MM.1S (cell line): ENCODE measurements around the gene ATRN.
"Not testable (repeated sequence)": the region's sequence is repeated elsewhere in the genome, so short reads cannot be mapped to it uniquely, and the experiment has no call there.

ENCODE experiments used
- DNase-seq: peaks from one replicate; pipeline ENCODE4 v3.0.0-alpha.2; 2015
- H2AFZ ChIP-seq: fragments of 300-600 bp; sonication (generic); 2 replicates; pipeline ENCODE4 v1.6.0; 2016; ENCODE audit warnings: antibody characterized with exemption, low read length
- H3F3A ChIP-seq: fragments of 300-600 bp; sonication (generic); 2 replicates; pipeline ENCODE4 v1.6.1; 2016; ENCODE audit warnings: mild to moderate bottlenecking, antibody characterized with exemption, low read length, moderate library complexity, mixed read lengths; ENCODE audit not compliant: insufficient read depth
- H3K27ac ChIP-seq: fragments of 300-600 bp; sonication (generic); 2 replicates; pipeline ENCODE4 v1.5.1; 2016; ENCODE audit warnings: mild to moderate bottlenecking, low read length
- H3K27me3 ChIP-seq: fragments of 300-600 bp; sonication (generic); replicated peaks from 2 replicates; pipeline ENCODE4 v1.6.0; 2016; ENCODE audit warnings: low read length; ENCODE audit not compliant: insufficient read depth
- H3K36me3 ChIP-seq: fragments of 300-600 bp; sonication (generic); replicated peaks from 2 replicates; pipeline ENCODE4 v1.6.1; 2016; ENCODE audit warnings: mild to moderate bottlenecking, low read length, mixed read lengths; ENCODE audit not compliant: insufficient read depth
- H3K4me1 ChIP-seq: fragments of 300-600 bp; sonication (generic); 2 replicates; pipeline ENCODE4 v1.6.1; 2016; ENCODE audit warnings: low read length, mixed read lengths
- H3K4me2 ChIP-seq: fragments of 300-600 bp; sonication (generic); 2 replicates; pipeline ENCODE4 v1.6.0; 2016; ENCODE audit warnings: low read depth, low read length
- H3K4me3 ChIP-seq: fragments of 300-600 bp; sonication (generic); 2 replicates; pipeline ENCODE4 v1.5.1; 2016; ENCODE audit warnings: low read length, mixed read lengths
- H3K79me2 ChIP-seq: fragments of 300-600 bp; sonication (generic); 2 replicates; pipeline ENCODE4 v1.6.1; 2016; ENCODE audit warnings: mixed run types, low read length, mixed read lengths
- H3K9ac ChIP-seq: fragments of 300-600 bp; sonication (generic); 2 replicates; pipeline ENCODE4 v1.6.1; 2016; ENCODE audit warnings: low read length, mixed read lengths
- H3K9me2 ChIP-seq: fragments of 300-600 bp; sonication (generic); replicated peaks from 2 replicates; pipeline ENCODE4 v1.6.1; 2016; ENCODE audit warnings: mild to moderate bottlenecking, low read length, mixed read lengths; ENCODE audit not compliant: insufficient read depth
- H3K9me3 ChIP-seq: fragments of 300-600 bp; sonication (generic); replicated peaks from 2 replicates; pipeline ENCODE4 v1.6.1; 2016; ENCODE audit warnings: mild to moderate bottlenecking, low read length, mixed read lengths; ENCODE audit not compliant: insufficient read depth
- H4K20me1 ChIP-seq: fragments of 300-600 bp; sonication (generic); 2 replicates; pipeline ENCODE4 v1.6.1; 2016; ENCODE audit warnings: mild to moderate bottlenecking, low read length, moderate library complexity, mixed read lengths; ENCODE audit not compliant: insufficient read depth
- EZH2 ChIP-seq: fragments of 300-600 bp; sonication (generic); optimal IDR thresholded peaks from 2 replicates; pipeline ENCODE3; 2017; ENCODE audit warnings: low read depth, mild to moderate bottlenecking, antibody characterized with exemption, low read length, mixed read lengths
- EZH2phosphoT487 ChIP-seq: fragments of 300-600 bp; sonication (generic); IDR thresholded peaks from 2 replicates; pipeline ENCODE4 v1.6.1; 2018; ENCODE audit warnings: antibody characterized with exemption, low read length
- TF ChIP-seq, protein P1 (sequence below): fragments of 300-600 bp; sonication (generic); IDR thresholded peaks from 2 replicates; pipeline ENCODE4 v1.5.1; 2016; ENCODE audit warnings: antibody characterized with exemption, low read length, mixed read lengths

The ATRN gene

DNA sequence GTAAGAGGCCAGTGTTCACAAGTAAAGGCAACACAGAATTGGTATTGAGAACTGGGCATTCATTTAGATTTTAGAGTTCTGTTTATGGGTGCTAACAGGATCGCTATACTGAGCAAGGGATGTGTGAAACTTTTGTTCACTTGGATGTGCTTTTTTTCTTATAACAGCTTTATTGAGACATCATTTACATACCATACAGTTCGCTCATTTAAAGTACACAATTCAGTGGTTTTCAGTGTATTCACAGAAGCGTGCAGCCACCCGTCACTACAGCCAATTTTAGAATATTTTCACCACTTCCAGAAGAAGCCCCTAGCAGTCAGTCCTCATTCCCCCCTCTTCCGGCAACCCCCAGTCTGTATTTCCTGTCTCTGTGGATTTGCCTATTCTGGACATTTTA, 143.6 kb downstream of the ATRN start:
- no peaks in the 10 kb centered on the region for H3K9me3 ChIP-seq
- H3K79me2 ChIP-seq = no peaks in the 10 kb centered on the region
- H3K9ac ChIP-seq = no peak overlapping the region
- H2AFZ ChIP-seq = no peak overlapping the region
- H3K4me2 ChIP-seq = no peak overlapping the region
- H3K36me3 ChIP-seq = no peaks in the 10 kb centered on the region
- no peaks in the 10 kb centered on the region for H3K4me1 ChIP-seq
- H3K4me3 ChIP-seq = no peak overlapping the region
- no peak overlapping the region for H3K27ac ChIP-seq
- H3K9me2 ChIP-seq = no peaks in the 10 kb centered on the region
- no peaks in the 10 kb centered on the region for H3F3A ChIP-seq
- no peaks in the 10 kb centered on the region for H4K20me1 ChIP-seq
- no peak for DNase-seq
- TF ChIP-seq EZH2 (no peak), EZH2phosphoT487 (no peak)
- TF ChIP-seq, protein P1, sequence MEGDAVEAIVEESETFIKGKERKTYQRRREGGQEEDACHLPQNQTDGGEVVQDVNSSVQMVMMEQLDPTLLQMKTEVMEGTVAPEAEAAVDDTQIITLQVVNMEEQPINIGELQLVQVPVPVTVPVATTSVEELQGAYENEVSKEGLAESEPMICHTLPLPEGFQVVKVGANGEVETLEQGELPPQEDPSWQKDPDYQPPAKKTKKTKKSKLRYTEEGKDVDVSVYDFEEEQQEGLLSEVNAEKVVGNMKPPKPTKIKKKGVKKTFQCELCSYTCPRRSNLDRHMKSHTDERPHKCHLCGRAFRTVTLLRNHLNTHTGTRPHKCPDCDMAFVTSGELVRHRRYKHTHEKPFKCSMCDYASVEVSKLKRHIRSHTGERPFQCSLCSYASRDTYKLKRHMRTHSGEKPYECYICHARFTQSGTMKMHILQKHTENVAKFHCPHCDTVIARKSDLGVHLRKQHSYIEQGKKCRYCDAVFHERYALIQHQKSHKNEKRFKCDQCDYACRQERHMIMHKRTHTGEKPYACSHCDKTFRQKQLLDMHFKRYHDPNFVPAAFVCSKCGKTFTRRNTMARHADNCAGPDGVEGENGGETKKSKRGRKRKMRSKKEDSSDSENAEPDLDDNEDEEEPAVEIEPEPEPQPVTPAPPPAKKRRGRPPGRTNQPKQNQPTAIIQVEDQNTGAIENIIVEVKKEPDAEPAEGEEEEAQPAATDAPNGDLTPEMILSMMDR = no peak
- no peaks in the 10 kb centered on the region for H3K27me3 ChIP-seq

DNA sequence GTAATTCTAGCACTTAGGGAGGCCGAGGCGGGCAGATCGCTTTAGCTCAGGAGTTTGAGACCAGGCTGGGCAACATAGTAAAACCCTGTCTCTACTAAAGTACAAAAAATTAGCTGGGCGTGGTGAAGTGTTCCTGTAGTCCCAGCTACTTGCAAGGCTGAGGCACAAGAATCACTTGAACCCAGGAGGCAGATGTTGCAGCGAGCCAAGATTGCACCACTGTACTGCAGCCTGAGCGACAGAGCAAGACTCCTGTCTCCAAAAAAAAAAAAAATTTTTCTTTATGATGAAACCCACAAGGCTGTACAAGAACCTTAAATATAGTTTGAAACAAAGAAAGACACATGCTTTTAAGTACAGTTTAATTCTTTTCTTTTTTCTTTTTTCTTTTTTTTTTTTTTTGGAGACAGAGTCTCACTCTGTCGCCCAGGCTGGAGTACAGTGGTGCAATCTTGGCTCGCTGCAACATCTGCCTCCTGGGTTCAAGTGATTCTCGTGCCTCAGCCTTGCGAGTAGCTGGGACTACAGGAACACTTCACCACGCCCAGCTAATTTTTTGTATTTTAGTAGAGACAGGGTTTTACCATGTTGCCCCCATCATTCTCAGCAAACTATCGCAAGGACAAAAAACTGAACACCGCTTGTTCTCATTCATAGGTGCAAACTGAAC, 144.5 kb downstream of the ATRN start:
- H3K9me3 ChIP-seq, H3F3A ChIP-seq, H3K36me3 ChIP-seq, H3K27me3 ChIP-seq, H2AFZ ChIP-seq, H3K79me2 ChIP-seq, H4K20me1 ChIP-seq, DNase-seq, H3K4me2 ChIP-seq, H3K4me1 ChIP-seq, H3K9ac ChIP-seq, H3K4me3 ChIP-seq, H3K9me2 ChIP-seq, H3K27ac ChIP-seq: not testable (repeated sequence)

DNA sequence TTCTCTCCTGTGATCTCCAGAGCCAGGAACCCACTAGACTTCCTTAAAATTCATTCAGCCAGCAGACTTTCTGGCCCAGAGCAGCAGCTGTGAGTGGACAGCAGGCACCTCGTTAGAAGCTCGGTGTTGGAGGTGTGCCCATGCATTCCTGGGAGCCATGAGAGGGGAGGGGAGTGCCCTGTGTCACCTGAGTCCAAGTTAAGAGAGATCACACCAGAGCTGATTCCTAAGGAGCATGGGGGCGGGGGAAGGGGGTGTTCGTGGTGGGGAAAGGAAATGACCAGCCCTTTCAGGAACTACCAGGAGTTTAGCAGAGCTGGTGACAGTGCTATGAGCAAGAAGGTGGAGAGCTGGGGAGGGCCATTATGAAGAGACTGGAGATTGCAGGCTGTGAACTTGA, 145.4 kb downstream of the ATRN start:
- Histone ChIP-seq H2AFZ (no peak overlapping the region), H3F3A (no peaks in the 10 kb centered on the region), H3K9me3 (no peaks in the 10 kb centered on the region), H3K27ac (no peak overlapping the region), H3K4me3 (no peak overlapping the region), H3K9me2 (no peaks in the 10 kb centered on the region), H3K27me3 (no peaks in the 10 kb centered on the region), H3K4me1 (no peaks in the 10 kb centered on the region), H3K9ac (no peak overlapping the region), H3K36me3 (no peaks in the 10 kb centered on the region), H3K79me2 (no peaks in the 10 kb centered on the region), H4K20me1 (no peaks in the 10 kb centered on the region), H3K4me2 (no peak overlapping the region)
- TF ChIP-seq EZH2phosphoT487 (no peak), EZH2 (no peak)
- TF ChIP-seq, protein P1 = no peak
- no peak for DNase-seq

DNA sequence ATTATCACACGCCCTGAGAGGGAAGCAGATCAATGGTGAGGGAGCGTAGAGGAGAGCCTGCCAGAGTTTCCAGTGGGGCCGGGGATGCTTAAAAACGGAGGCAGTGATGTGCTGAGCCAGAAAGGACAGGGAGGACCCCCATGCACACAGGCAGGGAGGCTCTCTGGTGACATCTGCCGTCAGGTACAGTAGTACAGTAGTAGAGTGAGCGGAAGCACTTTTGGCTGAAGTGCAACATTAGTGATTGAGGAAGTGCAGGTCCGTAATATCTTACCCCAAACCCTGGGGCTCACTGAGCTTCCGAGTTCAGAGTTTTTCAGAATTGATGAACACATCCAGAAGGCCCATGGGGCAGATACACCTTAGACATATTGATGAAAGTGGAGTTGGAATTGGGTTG, 150.3 kb downstream of the ATRN start:
- H3K27me3 ChIP-seq = no peaks in the 10 kb centered on the region
- DNase-seq = no peak
- no peak overlapping the region for H2AFZ ChIP-seq
- H3K4me2 ChIP-seq = no peak overlapping the region
- TF ChIP-seq EZH2 (no peak), EZH2phosphoT487 (no peak)
- TF ChIP-seq, protein P1 = no peak
- H3K9me2 ChIP-seq = no peaks in the 10 kb centered on the region
- H3K9ac ChIP-seq = no peak overlapping the region
- H3K79me2 ChIP-seq = no peaks in the 10 kb centered on the region
- no peaks in the 10 kb centered on the region for H3F3A ChIP-seq
- no peaks in the 10 kb centered on the region for H3K9me3 ChIP-seq
- no peaks in the 10 kb centered on the region for H4K20me1 ChIP-seq
- no peak overlapping the region for H3K27ac ChIP-seq
- H3K4me1 ChIP-seq = no peaks in the 10 kb centered on the region
- H3K36me3 ChIP-seq = no peaks in the 10 kb centered on the region
- no peak overlapping the region for H3K4me3 ChIP-seq
